Measurements from ENCODE around the gene SCARF2. TPM values are rescaled to one million over a fixed set of nuclear protein-coding genes. Genes with fewer than 3 reads are reported as not detected.

The SCARF2 gene
- polyA plus RNA-seq, 3 donors: 0.12 to 0.51 TPM; not detected in 1

DNA sequence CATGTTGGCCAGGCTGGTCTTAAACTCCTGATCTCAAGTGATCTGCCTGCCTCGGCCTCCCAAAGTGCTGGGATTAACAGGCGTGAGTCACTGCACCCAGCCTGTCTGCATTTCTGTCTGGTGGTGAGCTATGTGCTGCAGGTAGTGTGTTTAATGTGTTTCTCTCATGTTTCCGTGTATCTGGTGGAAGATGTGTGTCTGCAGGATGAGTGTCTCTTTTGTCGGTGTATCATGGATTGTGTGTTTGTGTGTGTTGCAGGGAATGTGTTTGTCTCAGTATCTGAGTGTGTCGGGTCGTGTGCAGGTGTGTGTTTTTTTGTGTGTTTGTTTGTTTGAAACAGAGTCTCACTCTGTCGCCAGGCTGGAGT, 16.1 kb downstream of the SCARF2 start:
- no peak overlapping the region for H3K27ac ChIP-seq (ENCODE audit: low read depth in 1 of 2, low read length in 2 of 2)
- Mint-ChIP-seq H3K27me3 (ENCODE audit: low read depth in 3 of 3) (peaks cover 12 to 34% (median 26%) of the 10 kb centered on the region in 3 donors), H3K4me3 (no peak overlapping the region), H3K9me3 (peaks cover 0 to 5% (median 2%) of the 10 kb centered on the region in 7 donors), H3K36me3 (peaks cover 0 to 3% of the 10 kb centered on the region in 2 donors), H3K27ac (no peak overlapping the region), H3K4me1 (peaks cover 14% of the 10 kb centered on the region)
- no peaks in the 10 kb centered on the region for H4K20me1 ChIP-seq (ENCODE audit: insufficient read depth, low read length)
- H3K4me2 ChIP-seq (replicated peaks; ENCODE audit: extremely low read depth, low read length, poor library complexity, severe bottlenecking): no peak overlapping the region
- 98% methylated on average over 7 of the region's 7 CpGs for WGBS (ENCODE audit: insufficient coverage)
- H2AFZ ChIP-seq (ENCODE audit: insufficient read depth, low read depth, low read length, poor library complexity, severe bottlenecking): no peak overlapping the region
- H3K27me3 ChIP-seq (ENCODE audit: control insufficient read depth in 2 of 2, insufficient read depth in 2 of 2, low read length in 2 of 2): peaks cover 5 to 32% of the 10 kb centered on the region in 2 donors
- H3K9me3 ChIP-seq (replicated peaks in 1 of 2; ENCODE audit: control insufficient read depth in 1 of 2, insufficient read depth in 1 of 2, low read length in 2 of 2): peaks cover 5 to 7% of the 10 kb centered on the region in 2 donors
- intact Hi-C loops (cut with micrococcal nuclease): loop anchor here in 1 of 2 donors (5.0 kb wide), 1 partner anchor 76 kb away; the partner anchor contains the start of gene KLHL22
- no peak overlapping the region for H3K4me3 ChIP-seq (replicated peaks in 1 of 3; ENCODE audit: low read depth in 2 of 3, low read length in 3 of 3)
- no peaks in the 10 kb centered on the region for H3K36me3 ChIP-seq (replicated peaks in 1 of 2; ENCODE audit: control insufficient read depth in 1 of 2, insufficient read depth in 2 of 2, low read length in 2 of 2)
- H3K4me1 ChIP-seq (ENCODE audit: control insufficient read depth in 1 of 2, insufficient read depth in 2 of 2, low read length in 2 of 2): peaks cover 5 to 26% of the 10 kb centered on the region in 2 donors
- no peaks in the 10 kb centered on the region for H3K79me2 ChIP-seq (ENCODE audit: insufficient read depth, low read length)
- H3K9ac ChIP-seq (ENCODE audit: insufficient read depth, low read length, poor library complexity, severe bottlenecking): no peak overlapping the region
- TF ChIP-seq, protein P1, sequence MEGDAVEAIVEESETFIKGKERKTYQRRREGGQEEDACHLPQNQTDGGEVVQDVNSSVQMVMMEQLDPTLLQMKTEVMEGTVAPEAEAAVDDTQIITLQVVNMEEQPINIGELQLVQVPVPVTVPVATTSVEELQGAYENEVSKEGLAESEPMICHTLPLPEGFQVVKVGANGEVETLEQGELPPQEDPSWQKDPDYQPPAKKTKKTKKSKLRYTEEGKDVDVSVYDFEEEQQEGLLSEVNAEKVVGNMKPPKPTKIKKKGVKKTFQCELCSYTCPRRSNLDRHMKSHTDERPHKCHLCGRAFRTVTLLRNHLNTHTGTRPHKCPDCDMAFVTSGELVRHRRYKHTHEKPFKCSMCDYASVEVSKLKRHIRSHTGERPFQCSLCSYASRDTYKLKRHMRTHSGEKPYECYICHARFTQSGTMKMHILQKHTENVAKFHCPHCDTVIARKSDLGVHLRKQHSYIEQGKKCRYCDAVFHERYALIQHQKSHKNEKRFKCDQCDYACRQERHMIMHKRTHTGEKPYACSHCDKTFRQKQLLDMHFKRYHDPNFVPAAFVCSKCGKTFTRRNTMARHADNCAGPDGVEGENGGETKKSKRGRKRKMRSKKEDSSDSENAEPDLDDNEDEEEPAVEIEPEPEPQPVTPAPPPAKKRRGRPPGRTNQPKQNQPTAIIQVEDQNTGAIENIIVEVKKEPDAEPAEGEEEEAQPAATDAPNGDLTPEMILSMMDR (IDR thresholded peaks at IDR 0.05): no peak
- no peak for DNase-seq

DNA sequence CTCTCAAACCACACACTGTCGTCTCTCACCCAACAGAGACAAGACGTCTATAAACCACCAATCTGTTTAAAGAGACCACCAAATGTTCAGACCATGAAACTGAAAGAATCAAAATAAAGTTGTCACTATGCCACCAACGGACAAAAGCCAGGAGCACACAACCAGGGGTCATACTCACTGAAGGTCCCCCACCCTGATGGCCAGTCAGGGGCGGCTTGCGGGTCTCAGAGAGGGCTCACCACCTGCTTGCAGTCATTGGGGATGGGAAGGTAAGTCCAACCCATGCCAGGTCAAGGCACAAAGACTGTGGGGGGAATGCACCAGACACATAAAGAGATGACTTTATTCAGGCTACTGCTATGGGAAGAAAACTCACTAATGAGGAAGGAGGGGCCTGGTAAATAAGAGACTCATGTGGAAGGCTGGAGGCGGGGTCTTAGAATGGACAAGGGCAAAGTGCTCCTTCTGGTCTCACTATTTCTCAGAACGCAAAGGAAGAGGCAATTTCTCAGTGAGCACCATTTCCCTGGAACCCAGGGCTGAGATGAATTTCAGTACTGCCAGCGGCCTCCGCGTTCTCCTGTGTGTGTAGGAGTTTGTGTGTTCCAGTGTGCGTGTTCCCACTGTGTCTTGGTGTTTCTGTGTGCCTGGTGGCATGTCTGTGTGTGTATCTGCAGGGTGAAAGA, 17.3 kb downstream of the SCARF2 start:
- Histone ChIP-seq H3K9me3 (replicated peaks in 1 of 2; ENCODE audit: control insufficient read depth in 1 of 2, insufficient read depth in 1 of 2, low read length in 2 of 2) (peaks cover 4 to 5% of the 10 kb centered on the region in 2 donors), H3K36me3 (replicated peaks in 1 of 2; ENCODE audit: control insufficient read depth in 1 of 2, insufficient read depth in 2 of 2, low read length in 2 of 2) (no peaks in the 10 kb centered on the region), H3K4me2 (replicated peaks; ENCODE audit: extremely low read depth, low read length, poor library complexity, severe bottlenecking) (no peak overlapping the region), H3K9ac (ENCODE audit: insufficient read depth, low read length, poor library complexity, severe bottlenecking) (no peak overlapping the region), H3K4me3 (replicated peaks in 1 of 3; ENCODE audit: low read depth in 2 of 3, low read length in 3 of 3) (no peak overlapping the region), H3K4me1 (ENCODE audit: control insufficient read depth in 1 of 2, insufficient read depth in 2 of 2, low read length in 2 of 2) (peaks cover 5 to 17% of the 10 kb centered on the region in 2 donors), H3K27me3 (ENCODE audit: control insufficient read depth in 2 of 2, insufficient read depth in 2 of 2, low read length in 2 of 2) (peaks cover 2 to 26% of the 10 kb centered on the region in 2 donors), H2AFZ (ENCODE audit: insufficient read depth, low read depth, low read length, poor library complexity, severe bottlenecking) (no peak overlapping the region), H3K27ac (ENCODE audit: low read depth in 1 of 2, low read length in 2 of 2) (no peak overlapping the region), H4K20me1 (ENCODE audit: insufficient read depth, low read length) (no peaks in the 10 kb centered on the region), H3K79me2 (ENCODE audit: insufficient read depth, low read length) (no peaks in the 10 kb centered on the region)
- Mint-ChIP-seq H3K36me3 (peaks cover 0 to 3% of the 10 kb centered on the region in 2 donors), H3K9me3 (peaks cover 0 to 5% (median 2%) of the 10 kb centered on the region in 7 donors), H3K27ac (no peak overlapping the region), H3K4me1 (peaks cover 14% of the 10 kb centered on the region), H3K4me3 (no peak overlapping the region), H3K27me3 (ENCODE audit: low read depth in 3 of 3) (peaks cover 5 to 28% (median 20%) of the 10 kb centered on the region in 3 donors)
- 90% methylated on average over 7 of the region's 11 CpGs for WGBS (ENCODE audit: insufficient coverage)
- DNase-seq: no peak
- intact Hi-C loops (cut with micrococcal nuclease): loop anchor here in 1 of 2 donors (5.0 kb wide), 1 partner anchor 77 kb away; the partner anchor contains the start of gene KLHL22
- TF ChIP-seq, protein P1 (IDR thresholded peaks at IDR 0.05): no peak
